Kidney (tissue), 14 donors: ENCODE measurements around the gene SIT1. TPM values are rescaled to one million over a fixed set of nuclear protein-coding genes. Genes with fewer than 3 reads are reported as not detected.

Source experiments
- DNase-seq, 5 donors: peaks; one replicate each; pipeline ENCODE4 v3.0.0-alpha.2; 2013 to 2020
- FAIRE-seq: peaks from 2 replicates; lab custom pipeline; 2012; peaks lifted over from hg19 to GRCh38; lab: Jason Lieb, UNC
- H3K27ac ChIP-seq, 2 donors: one replicate each; pipeline ENCODE4 v1.7.0; 2013; ENCODE audit warnings: low read depth in 2 of 2, low read length in 2 of 2, inconsistent platforms in 1 of 2
- H3K27me3 ChIP-seq: one replicate; pipeline ENCODE4 v1.7.1; 2013; ENCODE audit warnings: low read length, inconsistent platforms; ENCODE audit not compliant: control insufficient read depth, insufficient read depth
- H3K36me3 ChIP-seq, 3 donors: one replicate each; pipeline versions ENCODE4 v1.7.0 to v1.7.1; 2013; ENCODE audit warnings: low read length in 3 of 3, control low read depth in 1 of 3, inconsistent platforms in 1 of 3; ENCODE audit not compliant: insufficient read depth in 3 of 3, control insufficient read depth in 2 of 3
- H3K4me1 ChIP-seq, 3 donors: one replicate each; pipeline versions ENCODE4 v1.7.0 to v1.7.1; 2013; ENCODE audit warnings: low read length in 3 of 3, inconsistent platforms in 1 of 3, low read depth in 1 of 3; ENCODE audit not compliant: control insufficient read depth in 2 of 3, insufficient read depth in 2 of 3
- H3K4me3 ChIP-seq, 3 donors: one replicate each; pipeline versions ENCODE4 v1.7.0 to v1.8.1; 2013; ENCODE audit warnings: low read length in 3 of 3, control low read depth in 1 of 3, inconsistent platforms in 1 of 3
- H3K9ac ChIP-seq, 3 donors: one replicate each; pipeline versions ENCODE4 v1.7.0 to v1.7.1; 2013; ENCODE audit warnings: low read length in 3 of 3, control low read depth in 1 of 3, inconsistent platforms in 1 of 3
- H3K9me3 ChIP-seq, 3 donors: one replicate each; pipeline versions ENCODE4 v1.7.0 to v1.7.1; 2013; ENCODE audit warnings: low read length in 3 of 3, control low read depth in 1 of 3, inconsistent platforms in 1 of 3; ENCODE audit not compliant: control insufficient read depth in 2 of 3, insufficient read depth in 1 of 3
- intact Hi-C: fragments of 100-400 bp; cut with DNase I; formaldehyde crosslinking; loops from one replicate; pipeline ENCODE4 v1.11.1; 2022
- polyA plus RNA-seq: library from polyadenylated mRNA; stranded (reverse); fragments of 350-450 nt; fragmentation: Illumina TruSeq; extraction: RNeasy Lipid Tissue Mini Kit (QIAGEN cat#74804); gene quantifications from one replicate; pipeline ENCODE4 v1.2.3, GENCODE V29; 2014; ENCODE audit warnings: low read depth, low replicate concordance; ENCODE audit not compliant: insufficient read depth
- total RNA-seq: library from RNA; stranded (reverse); fragmentation: NEBNext Ultra II Directional; extraction: Animal tissue kit (Norgen Biotek cat#: 25700); gene quantifications from one replicate; pipeline ENCODE4 v1.2.1, GENCODE V29; 2021
- TF ChIP-seq, protein P1 (sequence below): IDR thresholded peaks from 3 replicates; pipeline ENCODE4 v1.5.1; 2012; ENCODE audit warnings: mild to moderate bottlenecking, moderate library complexity, borderline replicate concordance; ENCODE audit not compliant: insufficient read depth; ENCODE audit errors: extremely low read depth
- donor health status: control.
- donor health status: control.
- donor health status: control.
- donor health status: control.
- donor health status: control.
- donor health status: DM: yes; HTN: yes; CAD: no.
- donor health status: Normal renal cell carcinoma (clear cell type).

Gene SIT1
- total and polyA plus RNA-seq, 2 donors from 2014 or later = 0.32 to 3.1 TPM

DNA sequence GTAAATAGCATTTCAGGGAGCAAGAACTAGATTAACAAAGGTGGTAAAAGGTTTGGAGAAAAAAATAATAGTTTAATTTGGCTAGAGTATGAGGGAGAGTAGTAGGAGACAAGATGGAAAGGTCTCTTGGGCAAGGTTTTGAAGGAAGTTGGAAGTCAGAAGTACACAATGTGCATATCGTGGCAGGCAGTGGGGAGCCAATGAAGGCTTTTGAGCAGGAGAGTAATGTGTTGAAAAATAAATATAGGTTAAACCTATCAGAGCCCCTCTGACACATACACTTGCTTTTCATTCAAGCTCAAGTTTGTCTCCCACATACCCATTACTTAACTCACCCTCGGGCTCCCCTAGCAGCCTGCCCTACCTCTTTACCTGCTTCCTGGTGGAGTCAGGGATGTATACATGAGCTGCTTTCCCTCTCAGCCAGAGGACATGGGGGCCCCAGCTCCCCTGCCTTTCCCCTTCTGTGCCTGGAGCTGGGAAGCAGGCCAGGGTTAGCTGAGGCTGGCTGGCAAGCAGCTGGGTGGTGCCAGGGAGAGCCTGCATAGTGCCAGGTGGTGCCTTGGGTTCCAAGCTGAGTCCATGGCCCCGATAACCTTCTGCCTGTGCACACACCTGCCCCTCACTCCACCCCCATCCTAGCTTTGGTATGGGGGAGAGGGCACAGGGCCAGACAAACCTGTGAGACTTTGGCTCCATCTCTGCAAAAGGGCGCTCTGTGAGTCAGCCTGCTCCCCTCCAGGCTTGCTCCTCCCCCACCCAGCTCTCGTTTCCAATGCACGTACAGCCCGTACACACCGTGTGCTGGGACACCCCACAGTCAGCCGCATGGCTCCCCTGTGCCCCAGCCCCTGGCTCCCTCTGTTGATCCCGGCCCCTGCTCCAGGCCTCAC is 22.6 kb upstream of the SIT1 start, which contains the start of gene CA9:
CA9 (plus strand) TSS at position 797 of the 893 bp plus-strand sequence; CDS start at position 829, 32 bp downstream.
- TF ChIP-seq, protein P1, sequence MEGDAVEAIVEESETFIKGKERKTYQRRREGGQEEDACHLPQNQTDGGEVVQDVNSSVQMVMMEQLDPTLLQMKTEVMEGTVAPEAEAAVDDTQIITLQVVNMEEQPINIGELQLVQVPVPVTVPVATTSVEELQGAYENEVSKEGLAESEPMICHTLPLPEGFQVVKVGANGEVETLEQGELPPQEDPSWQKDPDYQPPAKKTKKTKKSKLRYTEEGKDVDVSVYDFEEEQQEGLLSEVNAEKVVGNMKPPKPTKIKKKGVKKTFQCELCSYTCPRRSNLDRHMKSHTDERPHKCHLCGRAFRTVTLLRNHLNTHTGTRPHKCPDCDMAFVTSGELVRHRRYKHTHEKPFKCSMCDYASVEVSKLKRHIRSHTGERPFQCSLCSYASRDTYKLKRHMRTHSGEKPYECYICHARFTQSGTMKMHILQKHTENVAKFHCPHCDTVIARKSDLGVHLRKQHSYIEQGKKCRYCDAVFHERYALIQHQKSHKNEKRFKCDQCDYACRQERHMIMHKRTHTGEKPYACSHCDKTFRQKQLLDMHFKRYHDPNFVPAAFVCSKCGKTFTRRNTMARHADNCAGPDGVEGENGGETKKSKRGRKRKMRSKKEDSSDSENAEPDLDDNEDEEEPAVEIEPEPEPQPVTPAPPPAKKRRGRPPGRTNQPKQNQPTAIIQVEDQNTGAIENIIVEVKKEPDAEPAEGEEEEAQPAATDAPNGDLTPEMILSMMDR = no peak
- Histone ChIP-seq H3K9me3 (no peaks in the 10 kb centered on the region), H3K4me3 (no peak within 1 kb of the TSS), H3K27me3 (no peaks in the 10 kb centered on the region), H3K36me3 (no peaks in the 10 kb centered on the region), H3K9ac (no peak within 1 kb of the TSS), H3K4me1 (peaks cover 0 to 9% (median 7%) of the 10 kb centered on the region in 3 donors), H3K27ac (no peak within 1 kb of the TSS)
- intact Hi-C loops = no loop called here
- DNase-seq = peak in 1 of 5 donors; percentile 62
- FAIRE-seq = no peak

DNA sequence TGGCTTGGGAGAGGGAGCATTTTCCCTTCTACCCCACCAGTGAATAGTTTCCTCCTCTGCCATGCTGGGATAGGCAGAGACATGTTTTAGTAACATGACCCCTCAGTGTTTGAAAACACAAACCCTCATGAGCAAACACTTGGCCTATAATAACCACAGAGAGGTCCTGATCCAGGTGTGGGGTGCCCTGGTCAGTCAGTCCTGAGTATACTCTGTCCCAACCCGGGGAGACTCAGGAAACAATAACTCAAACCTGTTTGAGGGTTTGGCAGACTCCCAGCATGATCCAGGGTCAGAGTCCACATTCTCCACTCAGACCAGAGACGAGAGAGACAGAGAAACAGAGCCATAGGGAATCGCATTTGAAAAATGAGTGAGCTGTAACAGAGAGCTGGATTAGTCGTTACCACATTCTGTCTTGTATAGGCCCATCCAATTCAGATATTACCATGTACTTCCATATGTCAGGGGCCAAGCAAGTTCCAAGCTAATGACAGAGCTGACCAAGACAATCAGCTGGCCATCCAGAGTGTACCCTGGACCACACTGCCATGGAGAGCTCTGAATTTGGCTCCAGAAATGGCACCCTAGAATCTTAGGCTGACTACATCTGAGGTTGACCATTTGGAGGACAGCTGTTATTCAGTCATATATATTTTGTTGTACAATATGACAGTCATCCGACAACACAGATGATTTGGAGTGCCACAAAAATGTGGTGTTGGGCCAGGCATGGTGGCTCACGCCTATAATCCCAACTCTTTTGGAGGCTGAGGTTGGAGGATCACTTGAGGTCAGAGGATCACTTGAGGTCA is 18.8 kb upstream of the SIT1 start:
- peak overlapping the region; percentile 37 to 49 for H3K27ac ChIP-seq
- intact Hi-C loops = no loop called here

DNA sequence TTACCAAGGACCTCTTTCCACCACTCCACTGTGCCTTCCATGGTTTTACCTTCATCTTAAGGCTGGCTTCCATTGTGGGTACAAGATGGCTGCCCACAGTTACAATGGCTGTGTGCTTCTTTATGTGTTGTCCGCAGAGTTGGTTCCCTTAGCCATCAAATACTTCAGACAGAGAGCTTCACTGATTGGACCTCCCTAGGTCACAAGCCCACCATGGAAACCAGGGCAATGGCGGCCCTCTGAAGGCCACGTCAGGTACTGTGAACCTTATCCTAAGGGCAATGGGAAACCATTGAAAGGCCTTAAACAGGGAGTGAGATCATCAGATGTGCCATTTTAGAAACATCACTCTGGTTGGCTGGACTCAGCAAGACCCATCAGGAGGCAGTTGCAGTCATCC is 17.2 kb upstream of the SIT1 start:
- no peaks in the 10 kb centered on the region for H3K27me3 ChIP-seq
- H3K4me3 ChIP-seq = no peak overlapping the region
- DNase-seq (no peak), FAIRE-seq (no peak)
- no peaks in the 10 kb centered on the region for H3K9me3 ChIP-seq
- no peak overlapping the region for H3K27ac ChIP-seq
- peaks cover 0 to 18% (median 16%) of the 10 kb centered on the region in 3 donors for H3K4me1 ChIP-seq
- H3K36me3 ChIP-seq = no peaks in the 10 kb centered on the region
- H3K9ac ChIP-seq = no peak overlapping the region
- intact Hi-C loops = no loop called here
- TF ChIP-seq, protein P1 = no peak

More for the DNA sequence above, 18.8 kb upstream of the SIT1 start:
- FAIRE-seq (peak; percentile 15), DNase-seq (peak in 3 of 5 donors; percentile 8 to 75 (median 35))
- TF ChIP-seq, protein P1 = no peak
- Histone ChIP-seq H3K4me3 (no peak overlapping the region), H3K9ac (no peak overlapping the region), H3K27me3 (no peaks in the 10 kb centered on the region), H3K4me1 (peaks cover 0 to 18% (median 15%) of the 10 kb centered on the region in 3 donors), H3K9me3 (no peaks in the 10 kb centered on the region), H3K36me3 (no peaks in the 10 kb centered on the region)
